ENCODE results near the gene PDE10A.
A peak's percentile ranks its signal among the peaks of the same experiment; 100 is the strongest.

PDE10A gene

GRCh38 chr6:165677091-165677490 is 14.1 kb upstream of the PDE10A start:
- no peak for DNase-seq

DNA sequence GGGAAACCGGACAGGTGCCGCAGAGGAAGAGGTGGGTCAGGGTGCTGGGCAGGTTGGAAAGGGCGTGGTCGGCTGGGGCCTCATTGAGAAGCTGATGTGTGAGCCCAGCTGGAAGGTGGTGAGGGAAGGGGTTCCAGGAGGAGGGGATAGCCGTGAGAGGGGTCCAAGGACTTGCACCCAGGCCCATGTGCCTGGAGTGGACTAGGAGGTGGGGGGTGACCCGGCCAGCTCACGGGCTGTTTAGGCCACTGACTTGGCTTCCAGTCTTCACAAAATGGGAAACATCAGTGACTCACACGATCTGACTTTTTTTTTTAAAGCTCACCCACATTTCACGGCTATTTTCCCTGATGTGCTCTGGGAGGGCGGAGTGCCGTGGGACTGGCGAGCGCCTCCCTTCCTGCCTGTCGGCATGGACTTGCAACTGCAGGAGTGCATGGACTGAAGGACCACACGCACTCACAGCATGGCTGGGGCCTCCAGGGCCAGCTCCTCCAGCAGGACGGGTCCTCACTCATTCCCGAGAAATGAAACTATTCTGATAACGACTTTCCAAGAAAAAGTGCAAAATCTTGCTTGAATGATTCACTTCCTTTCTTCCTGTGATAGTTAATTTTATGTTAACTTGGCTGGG is 13.5 kb upstream of the PDE10A start:
- no peak for DNase-seq

GRCh38 chr6:165675120-165675519 is 12.1 kb upstream of the PDE10A start:
- no peak for DNase-seq

DNA sequence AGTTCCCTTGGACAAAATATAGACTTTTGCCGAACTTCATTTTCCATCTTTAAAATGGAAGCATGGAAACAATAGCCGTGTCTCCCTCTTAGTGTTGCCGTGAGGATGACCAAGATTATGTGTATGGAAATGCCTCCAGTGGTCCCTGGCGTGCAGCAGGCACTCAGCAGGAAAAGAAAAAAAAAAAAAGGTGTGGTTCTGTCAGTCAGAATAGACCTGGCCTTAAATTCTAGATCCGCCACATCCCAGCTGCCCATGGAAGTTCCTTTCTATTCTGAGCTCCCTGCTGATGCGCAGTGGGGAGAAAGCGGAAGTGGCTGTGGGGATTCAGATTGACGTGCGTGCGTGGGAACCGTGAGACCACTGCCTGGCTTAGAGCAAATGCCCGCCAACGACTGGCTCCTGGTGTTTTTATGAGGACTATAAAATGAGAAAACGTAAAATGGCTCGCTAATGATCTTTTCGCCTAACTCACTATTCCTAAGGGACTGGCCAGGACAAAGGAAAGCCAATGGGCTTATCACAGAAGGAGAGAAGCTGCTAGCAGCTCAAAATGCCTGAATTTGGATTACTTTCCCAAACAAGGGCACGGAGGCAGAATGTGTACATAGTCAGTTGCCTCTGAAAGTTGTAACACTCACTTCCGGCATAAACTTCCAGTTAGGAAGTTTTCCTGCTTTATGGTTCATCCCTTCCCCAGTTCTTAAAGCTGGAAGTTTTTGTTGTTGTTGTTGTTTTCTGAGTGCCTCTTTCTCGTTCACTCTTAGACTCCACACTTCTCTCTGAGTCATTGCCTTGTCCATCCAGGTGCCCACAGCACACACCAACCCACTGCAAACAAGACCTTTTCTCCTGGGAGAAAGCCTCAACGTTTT is 11.4 kb upstream of the PDE10A start:
- no peak for DNase-seq

DNA sequence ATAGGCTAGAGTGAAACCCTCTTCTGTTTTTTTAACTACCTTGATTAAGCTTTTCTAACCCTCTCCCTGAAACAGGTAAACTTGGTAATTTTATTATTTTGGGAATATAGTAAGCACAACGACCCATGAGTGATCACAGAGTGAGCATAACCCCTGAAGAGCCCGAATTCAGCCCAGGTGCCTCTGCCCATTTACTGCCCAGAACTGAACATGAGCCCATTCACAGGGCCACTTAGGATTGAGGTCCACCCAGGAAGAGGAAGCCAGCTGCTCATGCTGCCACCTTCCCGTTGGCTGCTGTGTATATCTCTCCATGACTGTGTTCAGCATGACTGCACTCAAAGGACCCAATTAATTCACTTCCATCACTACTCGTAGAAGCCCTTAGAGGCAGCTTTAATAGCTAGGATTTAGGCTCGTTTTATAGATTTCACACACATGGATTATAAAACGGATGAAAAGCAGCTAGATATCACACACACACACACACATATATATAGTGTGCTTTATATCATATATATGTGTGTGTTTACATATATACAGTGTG is 8.3 kb upstream of the PDE10A start:
- peak; percentile 69 for DNase-seq

DNA sequence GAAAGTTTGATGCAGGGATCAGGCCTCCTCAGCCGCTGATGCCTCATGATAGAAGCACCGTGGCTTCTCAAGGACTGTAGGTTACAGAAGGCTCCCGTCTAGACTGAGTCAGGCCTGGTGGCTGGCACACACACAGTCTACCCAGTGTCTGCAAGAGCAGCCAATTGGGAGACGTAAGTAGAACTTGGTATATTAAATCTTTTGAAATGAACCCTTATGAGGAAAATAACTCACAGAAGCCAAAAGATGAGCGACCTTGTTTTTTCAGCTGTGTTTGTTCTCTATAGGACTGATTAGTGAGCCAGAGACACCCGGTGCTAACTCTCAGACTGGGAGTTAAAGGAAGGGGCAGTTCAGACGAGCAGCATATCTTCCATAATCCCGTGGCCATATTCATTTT is 5.9 kb upstream of the PDE10A start:
- DNase-seq: no peak

DNA sequence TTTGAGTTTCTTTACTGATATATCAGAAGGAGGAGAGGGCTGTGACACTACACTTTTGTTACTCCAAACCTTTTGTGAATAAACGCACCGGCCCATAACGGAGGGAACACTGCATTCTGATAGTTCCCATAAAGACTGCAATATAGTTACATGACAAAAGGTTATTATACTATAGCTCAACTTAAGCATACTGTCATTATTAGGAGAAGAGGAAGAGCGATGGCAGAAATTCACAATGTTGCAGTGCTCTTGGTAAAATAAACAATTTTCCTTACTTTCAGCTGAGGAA is 2.3 kb upstream of the PDE10A start:
- no peak for DNase-seq

GRCh38 chr6:165664559-165665383 is 1.7 kb upstream of the PDE10A start:
- no peak for DNase-seq

- DNase-seq: no peak
Measured at GRCh38 chr6:165663736-165664558, 906 bp upstream of the PDE10A start.

DNA sequence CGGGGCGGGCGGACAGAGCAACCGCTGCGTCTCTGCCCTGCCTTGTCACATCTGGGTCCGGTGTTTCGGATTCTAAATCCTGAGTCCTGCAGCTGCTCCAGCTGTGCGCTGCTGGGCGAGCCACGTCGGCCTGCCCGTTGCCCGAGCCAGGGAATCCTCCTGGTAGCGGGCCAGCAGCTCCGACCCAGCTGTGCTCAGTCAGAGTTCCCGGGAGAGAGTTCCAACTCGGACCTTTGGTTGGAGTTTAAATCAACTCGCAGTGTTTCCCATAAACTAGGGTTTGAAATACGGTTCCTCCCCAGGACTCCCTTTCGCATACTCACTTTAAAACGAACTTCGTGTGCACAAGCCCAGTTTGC is 315 bp upstream of the PDE10A start:
- no peak for DNase-seq

- no peak for DNase-seq
Measured at GRCh38 chr6:165662041-165662748, 846 bp downstream of the PDE10A start.

- no peak for DNase-seq
Measured at GRCh38 chr6:165661664-165662025, 1.4 kb downstream of the PDE10A start.

- no peak for DNase-seq
Measured at GRCh38 chr6:165660857-165661663, 2.0 kb downstream of the PDE10A start.

DNA sequence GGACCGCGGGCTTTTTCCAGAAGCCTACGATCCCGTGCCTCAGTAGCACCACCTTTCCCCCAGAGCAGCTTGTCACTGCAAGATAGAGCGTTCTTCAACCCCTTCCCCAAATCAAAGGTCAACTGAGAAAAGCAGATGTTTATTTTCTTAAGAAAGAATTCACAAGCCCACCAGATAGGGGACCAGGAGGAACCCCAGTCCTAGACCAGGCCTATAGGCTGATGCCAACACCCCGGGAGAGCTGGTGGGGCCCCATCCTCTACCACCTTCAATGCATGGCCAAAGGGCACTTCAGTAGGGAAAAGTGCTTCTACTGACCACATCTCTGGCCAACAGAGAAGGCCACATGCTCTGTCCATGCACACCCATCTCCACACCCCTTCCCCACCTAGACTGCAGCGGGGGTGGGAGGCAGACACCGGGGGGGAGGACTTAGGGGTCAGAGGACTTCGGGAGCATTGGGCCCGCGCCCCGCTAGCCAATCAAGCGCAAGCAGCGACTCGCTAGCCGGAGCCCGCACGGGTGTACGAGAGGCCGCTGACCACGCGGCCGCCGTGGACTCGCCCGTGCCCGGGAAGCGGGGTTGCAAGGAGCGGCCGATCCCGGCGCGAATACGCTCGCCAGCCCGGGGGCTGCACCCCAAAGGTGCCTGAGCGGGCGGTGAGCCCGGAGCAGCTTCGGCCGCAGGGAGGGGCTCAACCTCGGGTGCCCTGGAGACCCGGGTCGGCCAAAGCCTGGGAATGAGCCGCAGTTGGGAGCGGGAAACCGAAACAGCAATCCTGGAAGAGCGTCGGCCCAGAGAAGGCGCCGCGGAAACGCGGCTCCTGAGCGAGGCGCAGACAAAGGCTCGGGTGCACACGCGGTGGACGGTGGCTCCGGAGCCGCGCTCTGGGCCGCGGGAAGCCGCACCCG is 2.8 kb downstream of the PDE10A start:
- no peak for DNase-seq

GRCh38 chr6:165658395-165659058 is 4.5 kb downstream of the PDE10A start:
- DNase-seq: no peak

- DNase-seq: no peak
Measured at GRCh38 chr6:165657325-165657680, 5.7 kb downstream of the PDE10A start.

DNA sequence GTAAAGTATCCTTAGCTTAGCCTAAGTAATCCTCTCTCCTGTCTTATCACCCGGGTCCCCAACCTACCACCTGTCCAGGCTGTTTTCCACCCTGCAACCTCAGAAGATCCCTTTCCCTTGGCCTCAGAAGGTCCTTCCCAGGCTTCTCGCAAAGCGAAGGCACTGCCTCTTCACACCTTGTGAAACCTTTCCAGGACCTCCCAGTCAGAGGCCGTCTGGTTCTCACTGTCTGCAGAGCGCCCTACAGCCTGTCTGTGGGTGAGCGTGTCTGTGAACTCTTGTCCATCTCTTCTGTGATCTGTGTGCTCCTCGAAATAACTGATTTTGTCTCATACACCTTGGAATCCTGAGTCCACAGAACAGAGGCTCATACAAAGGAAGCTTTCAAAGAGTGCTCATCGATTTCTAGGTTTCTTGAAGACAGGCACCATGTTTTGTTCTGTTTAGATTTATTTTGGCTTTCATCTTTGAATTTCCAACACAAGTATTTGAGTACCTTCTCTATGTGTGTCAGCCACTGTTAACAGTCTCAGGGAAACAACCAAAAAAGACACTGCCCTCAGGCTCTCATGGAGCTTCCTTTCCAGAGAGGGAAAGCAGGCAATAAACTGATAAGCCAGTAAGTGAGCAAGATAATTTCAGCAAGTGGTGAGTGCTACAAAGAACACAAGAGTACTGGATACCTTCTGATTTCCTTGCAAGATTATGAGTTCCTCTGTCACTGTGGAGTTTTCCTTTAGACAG is 6.3 kb downstream of the PDE10A start:
- no peak for DNase-seq

DNA sequence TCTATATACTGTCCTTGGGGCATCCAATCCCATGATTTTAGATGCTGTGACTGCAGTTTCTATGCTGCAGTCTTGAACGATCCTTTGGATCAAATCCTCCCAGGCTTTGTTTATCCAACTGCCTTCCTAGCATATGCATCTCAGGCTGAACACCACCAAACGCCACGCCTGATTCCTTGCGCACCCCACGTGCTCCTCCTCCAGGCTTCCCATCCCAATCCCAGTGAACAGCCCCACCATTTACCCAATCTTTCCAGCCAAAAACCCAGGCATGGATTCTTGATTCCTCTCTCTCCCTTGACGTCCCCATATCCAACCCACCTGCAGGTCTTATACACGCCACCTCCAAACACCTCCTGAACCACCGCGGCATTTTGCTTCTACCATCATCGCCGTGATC is 7.8 kb downstream of the PDE10A start:
- DNase-seq: no peak

- no peak for DNase-seq
Measured at GRCh38 chr6:165654144-165654543, 8.9 kb downstream of the PDE10A start.

All from NCI-H524 treated with DMSO at 0.1 percent for 48 hours (cell line).